ENCODE results near the gene RABL3.

Gene RABL3

DNA sequence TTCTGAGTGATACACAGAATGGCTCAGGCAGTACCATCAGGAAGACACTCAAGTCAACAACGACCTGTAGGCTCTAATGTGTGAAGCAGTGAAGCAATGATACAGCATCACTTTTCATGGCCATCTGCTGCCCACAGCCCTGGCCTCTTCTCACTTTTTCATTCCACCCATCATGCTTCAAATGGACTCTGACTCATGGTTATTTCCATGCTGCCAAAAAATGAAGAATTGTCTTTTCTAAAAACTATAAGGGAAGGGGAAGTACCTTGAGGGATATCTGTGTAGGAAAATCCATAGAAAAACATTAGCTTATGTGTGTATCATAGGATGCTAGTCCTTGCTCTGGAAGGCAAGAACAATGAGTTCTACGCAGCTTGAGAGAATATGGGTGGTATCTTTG, 71.7 kb downstream of the RABL3 start:
- no peak for TF ChIP-seq CTCF (conservative IDR thresholded peaks at IDR 0.05; ENCODE audit: control insufficient read depth, insufficient read depth, low read depth, low read length)
- H3K4me3 ChIP-seq (ENCODE audit: control insufficient read depth, low read depth, low read length) = no peak overlapping the region
- peak; percentile 16 for DNase-seq (ENCODE audit: low read depth)

DNA sequence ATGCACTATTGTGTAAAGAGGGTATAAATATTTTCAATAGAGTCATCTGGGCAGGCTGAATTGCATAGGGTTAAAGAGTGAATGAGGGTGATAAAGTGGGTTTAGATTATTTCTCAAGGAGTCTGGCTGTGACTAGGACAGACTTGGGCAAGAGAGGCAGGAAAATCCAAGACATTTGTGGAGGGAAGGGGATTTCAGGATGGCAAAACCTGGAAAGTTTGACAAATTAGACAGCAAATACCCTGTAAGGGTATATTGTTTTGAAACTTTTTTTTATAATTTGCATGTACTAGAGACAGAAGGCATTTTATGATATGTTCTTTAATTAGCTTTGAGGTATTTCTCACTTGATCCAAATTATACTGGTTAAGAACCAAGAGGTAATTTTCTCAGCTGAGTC, 77.4 kb downstream of the RABL3 start:
- DNase-seq (ENCODE audit: low read depth) = no peak
- no peak for TF ChIP-seq CTCF (conservative IDR thresholded peaks at IDR 0.05; ENCODE audit: control insufficient read depth, insufficient read depth, low read depth, low read length)
- no peak overlapping the region for H3K4me3 ChIP-seq (ENCODE audit: control insufficient read depth, low read depth, low read length)

DNA sequence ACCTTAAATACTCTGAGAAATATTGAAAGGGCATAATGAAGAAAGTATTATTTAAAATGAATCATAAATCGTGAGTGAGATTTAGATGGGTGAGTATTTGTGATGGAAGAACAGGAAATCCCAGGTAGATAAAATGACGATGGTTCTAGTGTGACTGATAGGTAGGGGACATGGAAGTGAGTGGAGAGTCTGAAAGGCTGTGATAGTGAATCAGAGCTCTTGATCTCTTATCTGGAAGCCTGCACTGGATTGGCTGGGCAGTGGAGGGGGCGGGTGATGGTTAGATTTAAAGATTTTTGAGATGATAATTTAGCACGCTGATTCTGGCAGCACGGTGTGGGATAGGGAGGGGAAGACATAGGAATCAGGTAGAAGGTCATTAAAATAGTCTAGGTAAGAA, 80.4 kb downstream of the RABL3 start:
- DNase-seq (ENCODE audit: low read depth) = no peak
- H3K4me3 ChIP-seq (ENCODE audit: control insufficient read depth, low read depth, low read length) = no peak overlapping the region
- no peak for TF ChIP-seq CTCF (conservative IDR thresholded peaks at IDR 0.05; ENCODE audit: control insufficient read depth, insufficient read depth, low read depth, low read length)

GRCh38 chr3:120661106-120661905, 81.0 kb downstream of the RABL3 start:
- H3K4me3 ChIP-seq (ENCODE audit: control insufficient read depth, low read depth, low read length) = no peak overlapping the region
- no peak for DNase-seq (ENCODE audit: low read depth)
- TF ChIP-seq CTCF (conservative IDR thresholded peaks at IDR 0.05; ENCODE audit: control insufficient read depth, insufficient read depth, low read depth, low read length) = no peak

DNA sequence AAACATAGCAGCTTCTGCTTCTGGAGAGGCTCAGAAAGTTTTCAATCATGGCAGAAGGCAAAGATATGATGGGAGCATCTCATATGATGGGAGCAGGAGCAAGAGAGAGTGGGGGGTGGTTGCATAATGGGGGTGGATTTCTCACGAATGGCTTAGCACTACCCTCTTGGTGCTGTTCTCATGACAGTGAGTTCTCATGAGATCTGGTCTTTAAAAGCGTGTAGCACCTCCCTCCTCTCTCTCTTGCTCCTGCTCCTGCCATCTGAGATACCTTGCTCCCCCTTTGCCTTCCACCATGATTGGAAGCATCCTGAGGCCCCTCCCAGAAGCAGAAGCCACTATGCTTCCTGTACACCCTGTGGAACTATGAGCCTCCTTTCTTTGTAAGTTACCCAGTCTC, 82.5 kb downstream of the RABL3 start:
- no peak overlapping the region for H3K4me3 ChIP-seq (ENCODE audit: control insufficient read depth, low read depth, low read length)
- TF ChIP-seq CTCF (conservative IDR thresholded peaks at IDR 0.05; ENCODE audit: control insufficient read depth, insufficient read depth, low read depth, low read length) = no peak
- no peak for DNase-seq (ENCODE audit: low read depth)

DNA sequence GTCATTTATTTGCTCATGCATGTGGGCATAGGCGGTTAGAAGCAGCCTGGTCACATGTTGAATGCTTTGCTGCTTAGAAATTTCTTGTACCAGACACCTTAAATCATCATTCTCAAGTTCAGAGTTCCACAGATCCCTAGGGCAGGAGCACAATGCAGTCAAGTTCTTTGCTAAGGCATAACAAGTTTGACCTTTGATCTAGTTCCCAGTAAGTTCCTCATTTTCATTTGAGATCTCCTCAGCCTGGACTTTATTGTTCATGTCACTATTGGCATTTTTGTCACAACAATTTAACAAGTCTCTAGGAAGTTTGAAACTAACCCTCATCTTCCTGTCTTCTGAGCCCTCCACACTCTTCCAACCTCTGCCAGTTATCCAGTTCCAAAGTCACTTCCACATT, 83.0 kb downstream of the RABL3 start:
- no peak for DNase-seq (ENCODE audit: low read depth)

More for the DNA sequence above, 83.0 kb downstream of the RABL3 start:
- TF ChIP-seq CTCF (conservative IDR thresholded peaks at IDR 0.05; ENCODE audit: control insufficient read depth, insufficient read depth, low read depth, low read length) = no peak
- H3K4me3 ChIP-seq (ENCODE audit: control insufficient read depth, low read depth, low read length) = no peak overlapping the region

Measured in fibroblast of mammary gland (primary cell).